GM13976 (cell line): ENCODE measurements around the gene NGDN.

Experiments used
- DNase-seq: peaks from one replicate; pipeline ENCODE4 v3.0.0; 2012; ENCODE audit warnings: low spot score
- CTCF ChIP-seq: IDR thresholded peaks from 2 replicates; pipeline ENCODE4 v1.5.1; 2012; ENCODE audit warnings: borderline replicate concordance, mild to moderate bottlenecking; ENCODE audit not compliant: insufficient read depth; ENCODE audit errors: extremely low read depth, missing control alignments, control extremely low read depth
- in situ Hi-C: fragments of 300-500 bp; cut with MboI; formaldehyde crosslinking; loops from one replicate; pipeline ENCODE4 v1.12.0; 2022; ENCODE audit warnings: low sequenced_read_pairs, mixed read lengths, inconsistent platforms; ENCODE audit not compliant: unreplicated experiment

NGDN gene

DNA sequence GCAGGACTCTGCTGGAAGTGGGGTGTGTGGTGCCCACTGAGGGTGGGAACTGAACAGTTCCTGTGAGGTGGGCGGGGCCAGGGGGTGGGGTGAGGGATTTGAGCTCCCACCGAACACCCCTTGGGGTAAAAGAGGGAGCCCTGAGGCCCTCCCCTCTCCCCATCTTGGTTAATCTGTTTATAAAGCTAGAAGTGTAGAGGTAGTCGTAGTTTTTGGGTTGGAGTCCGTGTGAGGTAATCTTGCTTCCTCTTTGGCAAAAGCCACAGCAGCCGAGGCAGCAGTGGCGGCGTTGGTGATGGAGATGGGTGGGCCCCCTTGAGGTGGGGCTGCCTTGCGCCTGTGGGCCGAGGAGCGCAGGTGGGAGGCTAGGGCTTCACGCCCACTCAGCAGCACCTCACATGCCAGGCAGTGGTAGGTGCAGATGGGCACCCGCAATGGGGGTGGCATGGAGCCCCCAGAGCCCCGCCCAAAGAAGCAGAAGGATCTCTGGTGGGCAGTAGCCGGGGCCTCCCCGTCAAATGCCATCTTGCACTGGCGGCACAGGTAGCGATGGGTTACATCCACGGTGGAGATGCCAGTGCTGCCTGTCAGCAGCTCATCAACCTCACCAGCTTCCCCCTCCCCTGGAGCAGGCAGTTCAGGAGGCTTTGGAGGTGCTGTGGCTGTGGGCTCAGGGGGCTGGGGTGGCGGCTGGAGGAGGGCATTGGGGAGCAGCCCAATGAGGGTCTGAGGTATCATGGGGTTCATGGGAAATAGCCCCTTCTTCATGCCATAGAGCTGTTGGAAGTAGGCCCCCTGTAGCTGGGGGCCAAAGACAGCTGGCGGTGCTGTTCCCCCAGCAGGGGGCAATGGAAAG is 52.5 kb downstream of the NGDN start:
- no peak for TF ChIP-seq CTCF
- in situ Hi-C loops: no loop called here
- no peak for DNase-seq

DNA sequence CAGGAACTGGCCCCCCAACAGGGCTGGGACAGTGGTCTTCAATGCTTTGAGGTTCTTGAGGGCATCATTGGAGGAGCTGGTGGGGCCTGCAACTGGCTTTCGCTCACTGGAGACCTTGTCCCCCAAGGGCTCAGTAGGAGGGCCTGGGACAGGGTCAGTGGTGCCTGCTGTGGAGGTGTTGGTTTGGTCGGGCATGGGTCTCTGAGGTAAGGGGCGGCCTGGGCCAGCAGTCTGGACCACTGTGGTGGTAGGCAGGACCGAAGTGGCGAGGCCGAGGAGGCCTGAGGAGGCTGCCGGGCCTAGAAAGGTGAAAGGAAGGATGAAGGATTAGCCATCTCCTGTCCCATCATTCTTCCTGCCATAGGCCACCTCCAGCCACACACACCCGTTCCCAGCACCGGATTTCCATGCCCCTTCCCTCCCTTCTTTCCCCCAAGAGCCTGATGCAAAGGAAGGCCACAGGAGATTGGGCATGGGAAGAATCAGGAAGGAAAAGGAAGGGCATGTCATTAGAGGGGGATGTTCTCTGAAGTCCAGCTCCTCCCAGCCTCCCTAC is 53.2 kb downstream of the NGDN start:
- no peak for TF ChIP-seq CTCF
- in situ Hi-C loops: no loop called here
- DNase-seq: no peak

GRCh38 chr14:23523229-23524016 is 53.9 kb downstream of the NGDN start:
- no peak for TF ChIP-seq CTCF
- no peak for DNase-seq
- in situ Hi-C loops: no loop called here

DNA sequence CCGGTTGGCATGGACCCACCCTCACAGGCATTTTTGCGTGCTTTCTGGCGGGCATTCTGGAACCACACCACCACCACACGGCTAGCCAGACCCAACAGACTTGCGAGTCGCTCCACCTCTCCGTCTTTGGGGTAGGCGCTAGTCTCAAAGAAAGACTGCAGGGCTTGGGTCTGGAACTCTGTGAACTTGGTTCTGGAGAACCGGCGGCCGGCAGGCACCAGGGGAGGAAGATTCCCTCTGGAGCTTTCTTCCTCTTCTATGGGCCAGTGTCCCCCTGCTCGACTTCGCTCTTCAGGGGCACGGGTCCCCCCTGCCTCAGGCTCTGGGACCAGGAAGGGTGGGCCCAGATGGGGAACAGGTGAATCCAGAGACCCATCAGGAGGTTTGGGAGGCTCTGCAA is 55.5 kb downstream of the NGDN start:
- in situ Hi-C loops: no loop called here
- no peak for DNase-seq
- TF ChIP-seq CTCF: no peak

DNA sequence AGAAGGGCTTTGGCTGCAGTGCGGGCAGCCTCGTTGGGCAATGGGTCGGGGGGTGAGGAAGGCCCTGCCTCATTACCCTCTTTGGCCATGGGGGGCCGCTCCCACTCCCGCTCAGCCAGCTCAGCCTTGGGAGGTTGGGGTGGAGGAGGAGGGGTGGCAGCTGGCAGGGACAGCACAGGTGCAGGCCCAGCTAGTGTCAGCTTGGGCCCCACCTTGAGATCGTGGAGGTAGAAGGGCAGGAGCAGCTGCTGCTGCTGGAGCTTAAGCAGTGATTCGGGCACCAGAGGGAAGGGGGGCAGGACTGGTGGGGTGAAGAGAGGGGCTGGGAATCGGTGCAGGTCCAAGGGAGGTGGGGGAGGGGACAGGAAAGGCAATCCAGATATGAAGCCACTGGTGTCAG is 56.1 kb downstream of the NGDN start:
- TF ChIP-seq CTCF: no peak
- in situ Hi-C loops: no loop called here

More for the DNA sequence above, 56.1 kb downstream of the NGDN start:
- DNase-seq: no peak
